Epidermal melanocyte (primary cell): ENCODE results near the gene ZC3H11A.
"Not testable (repeated sequence)": the region's sequence is repeated elsewhere in the genome, so short reads cannot be mapped to it uniquely, and the experiment has no call there.

ENCODE experiments used
- DNase-seq: peaks from one replicate; pipeline ENCODE4 v3.0.0; 2011; ENCODE audit warnings: low spot score; ENCODE audit not compliant: insufficient read length

ZC3H11A gene

DNA sequence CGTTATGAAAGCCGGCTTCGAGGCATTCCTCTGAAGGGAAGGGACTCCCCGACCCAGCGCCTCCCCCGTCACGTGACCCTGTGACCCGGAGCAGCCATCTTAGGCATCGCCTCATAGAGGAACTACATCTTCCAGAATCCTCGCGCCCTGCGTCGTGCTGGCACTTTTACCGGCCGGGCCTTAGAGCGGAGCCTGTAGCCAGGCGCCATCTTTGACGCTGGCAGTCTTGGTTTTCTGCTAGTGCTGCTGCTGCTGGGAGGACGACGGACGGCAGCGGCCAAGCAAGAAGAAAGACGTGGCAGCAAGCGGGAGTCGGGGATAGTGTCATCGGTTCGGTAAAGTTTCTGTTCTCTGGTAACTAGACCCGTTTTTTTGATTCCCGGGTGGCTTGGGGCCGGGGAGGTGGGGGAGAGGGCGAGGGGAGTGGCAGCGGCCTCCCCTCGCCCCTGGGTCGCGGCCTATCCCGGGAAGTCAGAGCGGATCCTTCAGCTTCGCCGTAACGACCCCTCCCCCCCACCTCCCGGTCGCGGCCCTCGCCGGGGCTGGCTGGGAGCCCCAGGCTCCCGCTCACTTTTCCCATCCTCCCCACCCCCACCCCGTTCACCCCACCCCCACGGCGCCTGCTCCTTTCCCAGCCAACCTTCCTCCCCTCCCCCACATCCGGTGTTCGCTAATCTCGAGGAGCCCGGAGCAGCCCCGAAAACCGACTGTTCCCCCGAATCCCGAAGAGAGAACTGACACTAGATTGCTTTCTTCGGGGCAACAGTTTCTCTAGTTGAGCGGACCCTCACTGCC lies at the start of gene ZC3H11A, which contains the start of gene ZBED6:
Gene ZC3H11A (plus strand): TSS at position 183 of the 795 bp plus-strand sequence. CDS start 21,448 bp downstream, outside the sequence.
Gene ZBED6 (plus strand): TSS at position 183 of the 795 bp plus-strand sequence. CDS start 1,900 bp downstream, outside the sequence.
- peak; percentile 95 for DNase-seq

DNA sequence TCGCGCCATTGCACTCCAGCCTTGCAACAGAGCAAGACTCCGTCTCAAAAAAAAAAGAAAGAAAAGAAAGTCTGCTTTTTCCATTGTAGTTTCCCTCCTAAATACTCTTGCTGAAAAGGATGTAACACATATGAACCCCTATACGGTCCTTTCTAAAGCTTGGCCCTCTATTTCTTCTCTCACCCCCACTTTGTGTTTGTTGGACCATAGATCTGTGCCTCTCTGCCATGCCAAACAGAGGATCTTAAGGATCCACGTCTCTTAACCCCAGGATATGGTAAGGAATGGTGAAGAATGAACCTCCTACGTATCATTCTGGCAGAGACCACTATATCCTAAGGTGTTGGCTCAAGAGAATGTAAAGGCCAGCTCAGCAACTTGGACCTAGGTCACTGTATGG lies 49.1 kb upstream of the ZC3H11A start:
- no peak for DNase-seq

DNA sequence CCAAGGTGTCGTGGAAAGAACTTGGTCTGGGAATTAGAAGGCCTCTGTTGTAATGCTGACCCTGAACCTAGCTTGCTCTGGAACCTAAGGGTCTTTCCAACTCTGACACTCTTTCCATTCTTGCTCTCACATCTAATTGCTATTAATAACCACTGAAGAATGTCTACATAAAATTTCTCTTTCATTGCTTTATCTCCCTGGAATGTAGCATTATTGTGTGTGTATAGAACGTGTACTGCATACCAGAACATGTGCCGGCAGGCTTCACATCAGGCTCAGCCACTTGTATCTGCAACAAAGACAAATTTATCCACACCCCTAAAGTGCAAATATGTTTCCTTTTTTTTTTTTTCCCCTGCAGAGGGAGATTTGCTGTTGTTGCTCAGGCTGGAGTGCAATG lies 44.4 kb upstream of the ZC3H11A start:
- no peak for DNase-seq

DNA sequence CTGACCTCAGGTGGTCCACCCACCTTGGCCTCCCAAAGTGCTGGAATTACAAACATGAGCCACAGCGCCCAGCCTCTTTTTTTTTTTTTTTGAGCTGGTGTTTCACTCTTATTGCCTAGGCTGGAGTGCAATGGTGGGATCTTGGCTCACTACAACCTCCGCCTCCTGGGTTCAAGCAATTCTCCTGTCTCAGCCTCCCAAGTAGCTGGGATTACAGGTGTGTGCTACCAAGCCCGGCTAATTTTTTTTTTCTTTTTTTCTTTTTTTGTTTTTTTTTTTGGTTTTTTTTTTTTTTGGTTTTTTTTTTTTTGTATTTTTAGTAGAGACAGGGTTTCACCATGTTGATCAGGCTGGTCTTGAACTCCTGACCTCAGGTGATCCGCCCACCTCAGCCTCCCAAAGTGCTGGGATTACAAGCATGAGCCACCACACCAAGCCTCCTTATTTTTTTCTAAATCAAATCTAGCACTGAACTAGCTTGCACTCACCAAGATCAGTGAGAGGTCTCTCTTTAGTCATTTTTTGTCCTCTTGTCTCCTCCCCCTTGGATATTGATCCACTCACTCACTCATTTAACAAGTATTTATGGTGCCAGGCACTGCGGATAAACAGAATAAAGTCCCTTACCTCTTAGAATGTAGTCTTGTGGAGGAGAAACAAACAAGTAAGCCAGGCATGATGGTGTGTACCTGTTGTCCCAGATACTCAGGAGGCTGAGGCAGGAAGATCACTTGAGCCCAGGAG lies 43.6 kb upstream of the ZC3H11A start:
- not testable (repeated sequence) for DNase-seq

DNA sequence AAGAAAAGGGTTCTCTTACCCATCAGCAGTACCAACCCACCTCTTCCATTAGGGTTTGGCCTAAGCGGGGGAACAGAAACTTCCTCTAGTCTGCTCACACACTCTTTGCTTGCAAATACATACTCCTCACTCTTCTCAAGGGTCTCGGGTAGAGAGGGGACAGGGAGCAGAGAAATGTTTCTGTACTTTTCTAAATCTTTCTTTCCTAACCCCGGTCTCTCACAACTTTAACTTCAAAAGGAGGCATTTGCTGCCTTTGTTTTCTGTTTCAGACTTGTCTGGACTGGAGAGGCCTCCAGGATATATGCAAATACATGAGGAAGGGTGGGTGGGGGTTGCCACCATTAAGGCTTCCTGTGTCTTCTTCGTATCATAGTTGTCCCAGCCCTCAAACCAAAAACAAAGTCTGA lies 41.0 kb upstream of the ZC3H11A start:
- no peak for DNase-seq

DNA sequence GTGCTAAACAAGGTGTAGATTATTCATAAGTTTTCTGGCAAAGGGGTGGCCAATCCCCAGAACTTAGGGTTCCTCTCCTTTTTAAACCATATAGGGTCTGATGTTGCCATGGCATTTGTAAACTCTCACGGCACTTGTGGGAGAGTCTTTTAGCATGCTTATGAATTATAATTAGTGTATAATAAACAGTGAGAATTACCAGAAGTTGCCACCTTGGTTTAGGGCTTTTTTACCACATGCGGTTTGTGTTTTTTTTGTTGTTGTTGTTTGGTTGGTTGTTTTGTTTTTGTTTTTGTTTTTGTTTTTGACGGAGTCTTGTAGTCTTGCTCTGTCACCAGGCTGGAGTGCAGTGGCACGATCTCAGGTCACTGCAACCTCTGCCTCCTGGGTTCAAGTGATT lies 39.4 kb upstream of the ZC3H11A start:
- DNase-seq: no peak

DNA sequence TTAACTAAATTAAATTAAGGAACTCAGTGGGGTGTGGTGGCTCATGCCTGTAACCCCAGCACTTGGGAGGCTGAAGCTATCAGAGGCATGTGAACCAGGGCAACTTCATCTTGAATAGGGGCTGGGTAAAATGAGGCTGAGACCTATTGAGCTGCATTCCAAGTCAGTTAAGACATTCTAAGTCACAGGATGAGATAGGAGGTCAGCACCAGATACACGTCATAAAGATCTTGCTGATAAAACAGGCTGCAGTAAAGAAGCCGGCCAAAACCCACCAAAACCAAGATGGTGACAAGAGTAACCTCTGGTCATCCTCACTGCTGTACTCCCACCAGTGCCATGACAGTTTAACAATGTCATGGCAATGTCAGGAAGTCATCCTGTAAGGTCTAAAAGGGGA lies 36.7 kb upstream of the ZC3H11A start:
- DNase-seq: not testable (repeated sequence)

DNA sequence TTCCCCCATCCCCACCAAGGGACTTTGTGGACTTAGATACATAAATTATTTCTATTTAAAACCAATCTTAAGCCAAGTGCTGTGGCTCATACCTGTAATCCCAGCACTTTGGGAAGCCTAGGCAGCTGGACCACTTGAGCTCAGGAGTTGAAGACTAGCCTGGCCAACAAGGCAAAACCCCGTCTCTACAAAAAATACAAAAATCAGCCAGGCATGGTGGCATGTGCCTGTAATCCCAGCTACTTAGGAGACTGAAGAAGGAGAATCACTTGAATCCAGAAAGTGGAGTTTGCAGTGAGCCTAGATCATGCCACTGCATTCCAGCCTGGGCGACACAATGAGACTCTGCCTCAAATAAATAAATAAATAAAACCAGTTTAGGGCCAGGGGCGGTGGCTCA lies 34.9 kb upstream of the ZC3H11A start:
- DNase-seq: no peak

DNA sequence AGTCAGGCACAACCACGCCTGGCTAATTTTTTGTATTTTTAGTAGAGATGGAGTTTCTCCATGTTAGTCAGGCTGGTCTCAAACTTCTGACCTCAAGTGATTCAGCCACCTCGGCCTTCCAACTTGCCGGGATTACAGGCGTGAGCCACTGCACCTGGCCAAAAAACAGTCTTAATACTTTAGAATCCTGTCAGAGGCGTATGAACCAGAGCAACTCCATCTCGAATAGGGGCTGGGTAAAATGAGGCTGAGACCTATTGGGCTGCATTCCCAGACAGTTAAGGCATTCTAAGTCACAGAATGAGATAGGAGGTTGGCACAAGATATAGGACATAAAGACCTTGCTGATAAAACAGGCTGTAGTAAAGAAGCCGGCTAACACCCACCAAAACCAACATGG lies 33.5 kb upstream of the ZC3H11A start:
- not testable (repeated sequence) for DNase-seq

DNA sequence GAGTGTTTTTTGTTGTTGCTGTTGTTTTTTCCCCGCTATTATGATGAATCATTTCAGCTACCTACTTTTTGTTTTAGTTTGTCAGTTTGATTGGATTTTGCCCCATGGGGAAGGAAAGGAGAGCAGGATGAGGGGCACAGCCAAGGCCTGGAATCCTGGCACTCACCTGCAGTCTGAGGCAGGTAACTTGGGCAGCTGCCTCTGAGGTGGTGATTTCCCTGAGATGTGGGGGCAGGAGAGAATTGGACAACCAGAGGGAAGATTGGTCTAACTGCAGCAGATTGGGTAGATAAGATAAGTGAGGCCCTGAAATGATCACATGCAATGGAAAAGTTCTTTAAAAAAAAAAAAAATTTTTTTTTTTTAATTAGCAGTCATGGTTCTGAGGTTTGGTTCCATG lies 31.9 kb upstream of the ZC3H11A start:
- no peak for DNase-seq

DNA sequence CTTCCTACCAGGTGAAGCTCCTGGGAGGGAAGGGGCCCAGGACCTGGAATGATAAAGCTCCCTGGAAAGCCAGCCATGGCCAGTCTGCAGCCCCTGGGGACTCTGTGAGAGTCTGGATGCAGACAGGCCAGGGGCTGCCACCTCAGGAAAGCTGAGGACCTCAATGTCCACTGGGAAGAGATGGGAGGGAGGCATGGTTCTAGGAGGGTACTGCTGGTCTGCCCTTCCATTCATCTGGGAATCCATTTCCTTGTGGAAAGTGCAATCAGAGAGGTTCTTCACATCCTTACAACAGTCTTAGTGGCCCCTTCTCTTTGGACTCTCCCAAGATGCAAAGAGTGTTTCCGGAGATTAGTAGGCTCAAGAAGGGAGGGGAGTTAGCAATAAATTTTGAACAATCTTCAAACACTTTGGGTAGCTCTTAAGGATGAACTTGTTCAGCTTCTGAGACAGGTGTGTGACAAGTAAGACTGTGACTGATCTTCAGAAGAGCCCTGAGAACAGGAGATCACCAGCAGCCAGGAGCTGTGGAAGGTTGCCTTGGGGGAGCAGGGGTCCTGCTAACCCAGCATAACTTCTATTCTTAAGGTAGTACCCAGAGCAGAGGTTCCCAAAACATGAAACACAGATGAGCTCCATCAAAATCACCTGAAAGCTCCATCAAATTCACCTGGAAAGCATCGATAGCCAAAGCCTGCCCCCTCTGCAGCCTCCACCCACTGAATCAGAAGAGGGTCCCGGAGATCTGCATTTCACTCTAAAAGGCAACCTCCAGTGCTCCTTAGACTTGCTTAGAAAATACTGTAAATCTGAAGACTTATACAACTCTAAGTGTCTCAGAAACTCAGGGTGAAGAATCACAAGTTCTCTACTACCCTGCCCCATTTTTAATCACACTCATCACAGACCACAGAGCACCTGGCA lies 31.1 kb upstream of the ZC3H11A start:
- DNase-seq: no peak

DNA sequence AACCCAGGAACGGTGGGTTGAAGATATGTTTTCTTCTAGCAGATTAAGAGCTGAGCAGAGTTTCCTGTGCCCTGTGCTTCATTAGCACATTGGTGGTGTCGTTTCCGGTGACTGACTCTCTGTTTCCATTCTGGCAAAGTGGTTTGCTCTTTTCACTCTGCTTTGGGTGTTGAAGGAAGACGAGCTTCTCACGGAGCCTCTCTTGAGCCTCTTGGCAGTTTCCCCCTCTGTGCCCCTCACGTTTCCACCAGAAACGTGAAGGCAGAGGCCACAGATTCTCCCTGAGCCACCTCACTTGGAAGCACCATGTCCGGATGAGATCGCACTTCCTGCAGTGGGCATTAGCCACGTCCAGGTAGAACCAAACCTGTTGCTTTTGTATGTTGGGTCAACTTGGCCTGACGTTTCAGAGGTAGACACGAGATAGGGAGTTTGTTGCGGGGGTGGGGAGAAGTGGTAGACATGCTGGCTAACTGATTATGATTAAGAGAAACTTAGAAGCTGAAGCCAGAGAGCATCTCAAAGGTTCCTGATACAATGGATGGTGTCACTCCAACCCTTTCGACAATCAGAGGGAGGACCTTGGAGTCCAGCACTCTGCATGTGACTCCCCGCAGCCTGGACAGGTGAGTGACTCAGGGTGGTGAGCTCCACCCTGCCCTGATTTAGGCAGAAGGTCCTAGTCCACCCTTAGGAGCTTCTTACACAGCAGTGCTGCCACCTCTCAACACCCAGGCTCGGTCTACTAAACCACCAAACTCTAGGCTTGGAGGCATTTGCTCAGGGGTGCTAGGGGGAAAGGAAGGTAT lies 30.2 kb upstream of the ZC3H11A start, which contains the start of gene LAX1:
Gene LAX1 (plus strand): TSS at position 155 of the 809 bp plus-strand sequence. CDS start 383 bp downstream, at position 538.
- no peak for DNase-seq

DNA sequence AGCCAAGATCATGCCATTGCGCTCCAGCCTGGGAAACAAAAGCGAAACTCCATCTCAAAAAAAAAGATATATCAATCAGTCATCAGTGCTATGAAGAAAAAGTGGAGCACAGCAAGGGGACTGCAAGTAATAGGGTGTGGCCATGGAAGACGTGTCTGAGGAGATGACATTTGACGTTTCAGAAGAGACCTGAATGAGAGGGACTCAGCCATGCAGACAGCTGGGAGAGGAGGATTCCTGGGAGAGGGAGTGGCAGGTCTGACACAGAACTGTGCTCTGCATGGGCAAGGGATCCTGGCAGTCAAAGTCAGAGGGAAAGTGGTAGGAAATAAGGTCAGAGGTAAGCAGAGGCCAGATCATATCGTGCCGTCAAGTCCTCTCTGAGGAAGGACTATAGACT lies 27.2 kb upstream of the ZC3H11A start:
- DNase-seq: no peak

DNA sequence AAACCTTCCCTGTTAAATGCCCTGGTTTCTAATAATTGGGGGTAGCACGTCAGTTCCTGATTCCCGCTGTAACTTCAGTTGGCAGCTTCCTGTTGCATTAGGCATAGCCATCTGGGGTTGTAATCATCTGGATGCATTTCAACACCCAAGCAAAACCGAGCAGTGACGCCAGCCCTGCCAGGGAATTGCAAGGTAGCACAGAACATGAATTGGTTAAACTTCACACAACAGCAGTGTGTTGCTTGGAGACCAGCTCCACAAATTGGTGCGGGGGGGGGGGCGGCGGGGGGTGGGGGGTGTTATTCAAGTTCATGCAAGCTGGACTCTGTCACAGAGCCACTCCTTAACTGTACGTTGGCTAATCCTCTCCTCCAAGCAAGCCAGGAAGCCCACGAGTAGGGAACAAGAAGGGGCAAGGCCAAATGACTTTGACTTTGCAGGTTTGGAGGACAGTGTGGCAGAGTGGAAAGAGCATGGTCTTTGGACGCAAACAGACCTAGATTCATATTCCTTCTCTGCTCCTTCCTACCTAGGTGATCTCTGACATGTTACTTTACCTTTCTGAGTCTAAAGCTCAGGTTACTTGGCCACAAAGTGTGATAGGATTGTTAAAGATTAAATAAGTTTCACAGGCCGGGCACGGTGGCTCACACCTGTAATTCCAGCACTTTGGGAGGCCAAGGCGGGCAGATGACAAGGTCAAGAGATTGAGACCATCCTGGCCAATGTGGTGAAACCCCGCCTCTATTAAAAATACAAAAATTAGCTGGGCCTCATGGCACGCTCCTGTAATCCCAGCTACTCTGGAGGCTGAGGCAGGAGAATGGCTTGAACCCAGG lies 25.7 kb upstream of the ZC3H11A start:
- no peak for DNase-seq

DNA sequence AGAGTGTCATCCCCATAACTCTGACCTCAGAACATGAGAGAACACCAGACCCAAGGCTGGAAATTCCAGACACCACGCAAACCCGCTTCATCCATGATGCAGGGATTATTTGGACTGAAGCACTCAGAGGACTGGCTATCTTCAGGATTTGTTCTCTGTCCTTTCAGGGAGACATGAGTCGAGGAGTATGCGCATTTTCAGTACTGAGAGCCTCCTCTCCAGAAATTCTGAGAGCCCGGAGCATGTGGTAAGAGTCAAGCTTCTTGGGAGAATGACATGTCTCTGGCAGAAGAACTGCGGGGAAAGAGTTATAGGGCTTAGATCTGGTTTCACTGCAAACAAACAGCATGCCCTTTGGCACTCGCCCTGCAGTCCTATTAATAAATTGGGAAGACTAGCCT lies 23.5 kb upstream of the ZC3H11A start:
- no peak for DNase-seq

DNA sequence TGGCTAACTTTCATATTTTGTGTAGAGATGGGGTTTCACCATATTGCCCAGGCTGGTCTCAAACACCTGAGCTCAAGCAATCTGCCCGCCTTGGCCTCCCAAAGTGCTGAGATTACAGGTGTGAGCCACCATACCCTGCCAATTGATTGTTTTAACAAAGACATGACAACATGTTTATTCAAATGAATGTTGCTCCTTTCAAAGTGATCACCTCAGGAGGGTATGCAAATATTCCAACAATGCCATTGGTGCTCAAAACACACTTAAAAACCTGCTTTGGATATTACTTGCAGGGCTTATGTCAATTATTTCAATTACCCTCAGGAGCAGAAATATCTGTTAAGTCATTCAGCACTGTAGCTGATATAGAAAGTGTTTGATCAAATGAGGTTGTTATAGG lies 22.6 kb upstream of the ZC3H11A start:
- no peak for DNase-seq

DNA sequence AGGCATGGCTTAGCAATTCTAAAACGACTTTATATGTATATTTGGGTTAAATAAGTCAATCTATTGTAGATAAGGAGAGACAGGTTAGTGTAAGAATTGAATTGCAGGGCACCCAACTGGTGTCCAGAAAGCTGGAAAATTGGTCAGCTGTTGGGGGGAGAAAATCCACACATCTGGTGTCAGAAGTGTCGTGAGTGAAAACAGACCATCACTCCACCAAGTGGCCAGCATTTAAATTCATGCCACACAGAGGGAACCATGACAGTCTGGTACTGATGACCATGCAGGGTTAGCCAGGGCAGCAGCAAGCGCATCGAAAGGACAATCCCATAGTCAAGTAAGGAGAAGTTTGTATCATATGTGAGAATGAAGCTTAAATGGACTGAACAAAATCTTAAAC lies 18.8 kb upstream of the ZC3H11A start:
- DNase-seq: no peak

DNA sequence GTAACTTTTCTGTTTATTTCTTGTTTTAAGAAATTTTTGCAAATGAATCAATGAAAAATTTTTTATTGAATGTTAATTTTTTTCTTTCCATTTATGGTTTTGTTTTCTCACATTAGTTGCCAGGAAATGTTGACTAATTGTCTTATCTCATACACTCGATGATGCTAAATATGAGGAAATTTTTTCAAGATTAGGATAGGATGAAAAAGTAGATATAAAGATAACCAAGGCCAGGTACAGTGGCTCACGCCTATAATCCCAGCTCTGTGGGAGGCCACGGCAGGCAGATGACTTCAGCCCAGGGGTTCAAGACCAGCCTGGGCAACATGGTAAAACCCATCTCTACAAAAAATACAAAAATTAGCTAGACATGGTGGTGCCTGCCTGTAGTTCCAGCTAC lies 17.8 kb upstream of the ZC3H11A start:
- DNase-seq: no peak

DNA sequence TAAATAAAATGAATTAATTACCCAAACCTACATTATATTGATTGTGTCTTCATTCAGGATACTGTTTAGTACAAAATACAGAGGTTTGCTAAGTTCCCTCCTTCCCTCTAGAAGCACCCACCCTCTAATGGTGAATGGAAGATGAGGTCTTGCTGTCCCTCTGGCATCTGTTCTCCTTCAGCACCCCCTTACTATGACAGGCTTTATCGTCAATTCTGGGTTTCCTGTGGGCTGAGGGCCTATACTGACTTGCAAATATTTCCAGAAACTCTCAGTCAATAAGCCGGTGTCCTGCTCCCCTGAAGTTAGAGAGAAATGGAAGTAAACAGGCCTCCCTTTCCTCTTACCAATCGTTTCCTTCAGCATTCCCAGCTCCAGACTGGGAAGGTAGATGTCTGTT lies 17.3 kb upstream of the ZC3H11A start:
- no peak for DNase-seq

DNA sequence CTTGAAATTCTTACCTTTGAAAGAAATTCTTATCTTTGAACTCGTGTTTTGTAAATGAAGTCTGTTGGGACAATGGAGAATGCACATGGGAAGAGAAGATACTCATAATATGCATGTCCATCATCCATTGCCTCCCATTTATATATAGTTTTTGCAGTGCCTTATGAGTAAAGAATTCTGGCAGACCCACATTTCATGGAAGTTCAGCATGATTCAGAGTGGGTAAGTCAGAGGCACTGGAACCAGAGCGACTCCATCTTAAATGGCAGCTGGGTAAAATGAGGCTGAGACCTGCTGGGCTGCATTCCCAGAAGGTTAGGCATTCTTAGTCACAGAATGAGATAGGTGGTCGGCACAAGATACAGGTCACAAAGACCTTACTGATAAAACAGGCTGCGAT lies 16.6 kb upstream of the ZC3H11A start:
- no peak for DNase-seq
